Fibroblast of lung (primary cell): ENCODE results near the gene MCOLN2. TPM values are rescaled to one million over a fixed set of nuclear protein-coding genes. Genes with fewer than 3 reads are reported as not detected.
"Not testable (repeated sequence)": the region's sequence is repeated elsewhere in the genome, so short reads cannot be mapped to it uniquely, and the experiment has no call there.

Experiments used
- DNase-seq, 2 donors: peaks; one replicate each; pipeline versions ENCODE4 v3.0.0 to v3.0.0-alpha.2; 2010; ENCODE audit warnings: low read depth in 2 of 2
- H2AFZ ChIP-seq: 2 replicates; pipeline ENCODE4 v1.5.1; 2012; ENCODE audit warnings: low read length, control low read depth, inconsistent platforms
- H3K27ac ChIP-seq: 2 replicates; pipeline ENCODE4 v1.5.1; 2011; ENCODE audit warnings: low read length, control low read depth; ENCODE audit not compliant: insufficient read depth
- H3K27me3 ChIP-seq: 2 replicates; pipeline ENCODE4 v1.5.1; 2011; ENCODE audit warnings: mild to moderate bottlenecking, low read length; ENCODE audit not compliant: control insufficient read depth, insufficient read depth
- H3K36me3 ChIP-seq: 2 replicates; pipeline ENCODE4 v1.5.1; 2011; ENCODE audit warnings: low read length; ENCODE audit not compliant: control insufficient read depth, insufficient read depth
- H3K4me1 ChIP-seq: 2 replicates; pipeline ENCODE4 v1.5.1; 2011; ENCODE audit warnings: low read length; ENCODE audit not compliant: control insufficient read depth, insufficient read depth; ENCODE audit errors: extremely low read depth
- H3K4me2 ChIP-seq: 2 replicates; pipeline ENCODE4 v1.5.1; 2011; ENCODE audit warnings: low read length, control low read depth; ENCODE audit not compliant: insufficient read depth; ENCODE audit errors: extremely low read depth
- H3K4me3 ChIP-seq, 4 experiments: fragments of 200-600 bp in 1 of 4; sonication (generic) in 1 of 4; replicated peaks in 1 of 4; 2 replicates each; pipeline ENCODE4 v1.5.1; 2011 to 2016; ENCODE audit warnings: low read length in 4 of 4, low read depth in 3 of 4, mild to moderate bottlenecking in 3 of 4, control low read depth in 2 of 4, inconsistent platforms in 1 of 4, mixed read lengths in 1 of 4; ENCODE audit not compliant: insufficient read depth in 1 of 4; ENCODE audit errors: control extremely low read depth in 1 of 4
- H3K79me2 ChIP-seq: 2 replicates; pipeline ENCODE4 v1.5.1; 2012; ENCODE audit warnings: mild to moderate bottlenecking, low read length, inconsistent platforms; ENCODE audit not compliant: control insufficient read depth, insufficient read depth
- H3K9ac ChIP-seq: 2 replicates; pipeline ENCODE4 v1.5.1; 2011; ENCODE audit warnings: mild to moderate bottlenecking, low read length, control low read depth; ENCODE audit not compliant: insufficient read depth
- H3K9me3 ChIP-seq: 2 replicates; pipeline ENCODE4 v1.5.1; 2012; ENCODE audit warnings: low read depth, low read length; ENCODE audit not compliant: control insufficient read depth, insufficient read depth
- H4K20me1 ChIP-seq: 2 replicates; pipeline ENCODE4 v1.5.1; 2011; ENCODE audit warnings: low read length; ENCODE audit not compliant: control insufficient read depth, insufficient read depth; ENCODE audit errors: extremely low read depth
- EZH2 ChIP-seq: IDR thresholded peaks from 2 replicates; pipeline ENCODE4 v1.5.1; 2012; ENCODE audit warnings: low read length, control low read depth, mild to moderate bottlenecking; ENCODE audit errors: missing control alignments
- polyA plus RNA-seq, 2 donors: library from polyadenylated mRNA; depleted of rRNA in 1 of 2; stranded (reverse) in 1 of 2; unstranded in 1 of 2; fragments of >200 nt; gene quantifications; 2 replicates each; pipeline ENCODE4 v1.2.1, GENCODE V29; 2011 to 2012; ENCODE audit warnings: missing spikeins in 1 of 2
- total RNA-seq: library from RNA; depleted of rRNA; stranded (reverse); fragments of >200 nt; gene quantifications from 2 replicates; pipeline ENCODE4 v1.2.1, GENCODE V29; 2014
- TF ChIP-seq, protein P1 (sequence below), 2 donors: IDR thresholded peaks in 1 of 2; conservative IDR thresholded peaks in 1 of 2; 1 replicate in 1 of 2; 2 replicates in 1 of 2; pipeline ENCODE4 v1.5.1; 2011 to 2012; ENCODE audit warnings: low read length in 2 of 2, control low read depth in 1 of 2, inconsistent platforms in 1 of 2, low read depth in 1 of 2, mild to moderate bottlenecking in 1 of 2

MCOLN2 gene
- total and polyA plus RNA-seq, 2 donors (not counting 1 experiment from before 2014, with no cell fraction given) = 0.44 to 1.5 TPM

- Histone ChIP-seq H3K4me2 (no peak overlapping the region), H2AFZ (no peak overlapping the region), H4K20me1 (no peaks in the 10 kb centered on the region), H3K9me3 (no peaks in the 10 kb centered on the region), H3K4me3 (no peak overlapping the region), H3K79me2 (no peaks in the 10 kb centered on the region), H3K36me3 (no peaks in the 10 kb centered on the region), H3K27me3 (peaks cover 31% of the 10 kb centered on the region), H3K4me1 (peaks cover 5% of the 10 kb centered on the region), H3K27ac (no peak overlapping the region), H3K9ac (no peak overlapping the region)
- DNase-seq = no peak
- TF ChIP-seq EZH2 = no peak
- TF ChIP-seq, protein P1, sequence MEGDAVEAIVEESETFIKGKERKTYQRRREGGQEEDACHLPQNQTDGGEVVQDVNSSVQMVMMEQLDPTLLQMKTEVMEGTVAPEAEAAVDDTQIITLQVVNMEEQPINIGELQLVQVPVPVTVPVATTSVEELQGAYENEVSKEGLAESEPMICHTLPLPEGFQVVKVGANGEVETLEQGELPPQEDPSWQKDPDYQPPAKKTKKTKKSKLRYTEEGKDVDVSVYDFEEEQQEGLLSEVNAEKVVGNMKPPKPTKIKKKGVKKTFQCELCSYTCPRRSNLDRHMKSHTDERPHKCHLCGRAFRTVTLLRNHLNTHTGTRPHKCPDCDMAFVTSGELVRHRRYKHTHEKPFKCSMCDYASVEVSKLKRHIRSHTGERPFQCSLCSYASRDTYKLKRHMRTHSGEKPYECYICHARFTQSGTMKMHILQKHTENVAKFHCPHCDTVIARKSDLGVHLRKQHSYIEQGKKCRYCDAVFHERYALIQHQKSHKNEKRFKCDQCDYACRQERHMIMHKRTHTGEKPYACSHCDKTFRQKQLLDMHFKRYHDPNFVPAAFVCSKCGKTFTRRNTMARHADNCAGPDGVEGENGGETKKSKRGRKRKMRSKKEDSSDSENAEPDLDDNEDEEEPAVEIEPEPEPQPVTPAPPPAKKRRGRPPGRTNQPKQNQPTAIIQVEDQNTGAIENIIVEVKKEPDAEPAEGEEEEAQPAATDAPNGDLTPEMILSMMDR (conservative IDR thresholded peaks at IDR 0.05 in 1 of 2, IDR thresholded peaks at IDR 0.05 in 1 of 2; ENCODE audit: low read depth in 1 of 2, low read length in 2 of 2) = no peak
Observed at GRCh38 chr1:84995484-84996334, 1.2 kb downstream of the MCOLN2 start.

- H3K9me3 ChIP-seq = no peaks in the 10 kb centered on the region
- no peak overlapping the region for H3K4me2 ChIP-seq
- H3K36me3 ChIP-seq = no peaks in the 10 kb centered on the region
- H3K4me3 ChIP-seq = no peak overlapping the region
- DNase-seq = no peak
- no peak overlapping the region for H3K9ac ChIP-seq
- H2AFZ ChIP-seq = no peak overlapping the region
- no peak overlapping the region for H3K27ac ChIP-seq
- no peaks in the 10 kb centered on the region for H3K4me1 ChIP-seq
- peaks cover 7% of the 10 kb centered on the region for H3K27me3 ChIP-seq
- H3K79me2 ChIP-seq = no peaks in the 10 kb centered on the region
- TF ChIP-seq EZH2 = no peak
- TF ChIP-seq, protein P1 (conservative IDR thresholded peaks at IDR 0.05 in 1 of 2, IDR thresholded peaks at IDR 0.05 in 1 of 2; ENCODE audit: low read depth in 1 of 2, low read length in 2 of 2) = no peak
- no peaks in the 10 kb centered on the region for H4K20me1 ChIP-seq
Observed at GRCh38 chr1:84991097-84991920, 5.6 kb downstream of the MCOLN2 start.

DNA sequence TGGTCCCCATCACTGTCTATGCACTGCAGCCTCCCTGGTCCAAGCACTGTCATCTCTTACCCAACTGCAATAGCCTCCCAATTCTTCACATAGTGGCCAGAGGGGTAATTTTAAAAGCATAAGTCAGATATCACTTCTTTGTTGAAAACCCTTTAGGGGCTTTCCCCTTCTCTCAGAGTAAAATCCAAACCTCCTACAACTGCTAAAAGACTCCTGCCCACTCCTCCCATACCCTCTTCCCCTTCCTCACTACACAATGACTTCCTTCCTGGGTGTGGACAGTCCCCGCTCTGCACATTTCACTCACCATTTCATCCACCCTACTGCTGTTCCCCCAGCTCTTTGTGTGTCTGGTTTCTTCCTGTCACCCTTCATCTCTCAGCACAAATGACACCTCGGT, 8.3 kb downstream of the MCOLN2 start:
- H3K27me3 ChIP-seq = no peaks in the 10 kb centered on the region
- DNase-seq = no peak
- no peaks in the 10 kb centered on the region for H3K4me1 ChIP-seq
- H2AFZ ChIP-seq = no peak overlapping the region
- H3K9ac ChIP-seq = no peak overlapping the region
- H3K79me2 ChIP-seq = no peaks in the 10 kb centered on the region
- no peaks in the 10 kb centered on the region for H3K9me3 ChIP-seq
- no peak overlapping the region for H3K4me2 ChIP-seq
- no peak overlapping the region for H3K4me3 ChIP-seq
- H4K20me1 ChIP-seq = no peaks in the 10 kb centered on the region
- no peak overlapping the region for H3K27ac ChIP-seq
- TF ChIP-seq EZH2 = no peak
- TF ChIP-seq, protein P1 (conservative IDR thresholded peaks at IDR 0.05 in 1 of 2, IDR thresholded peaks at IDR 0.05 in 1 of 2; ENCODE audit: low read depth in 1 of 2, low read length in 2 of 2) = no peak
- H3K36me3 ChIP-seq = no peaks in the 10 kb centered on the region

GRCh38 chr1:84986561-84986960, 10.4 kb downstream of the MCOLN2 start:
- not testable (repeated sequence) for H3K27me3 ChIP-seq, H3K27ac ChIP-seq, H3K4me1 ChIP-seq, H3K79me2 ChIP-seq, H3K4me2 ChIP-seq, H3K9me3 ChIP-seq, H3K9ac ChIP-seq, DNase-seq, H4K20me1 ChIP-seq, H2AFZ ChIP-seq, H3K4me3 ChIP-seq, H3K36me3 ChIP-seq
